GM19238 (cell line): ENCODE results near the gene SPRY4.
"Not testable (repeated sequence)": the region's sequence is repeated elsewhere in the genome, so short reads cannot be mapped to it uniquely, and the experiment has no call there.

Experiments used
- DNase-seq: peaks from one replicate; pipeline ENCODE4 v3.0.0; 2011; ENCODE audit warnings: low spot score; ENCODE audit not compliant: insufficient read length

SPRY4 gene

DNA sequence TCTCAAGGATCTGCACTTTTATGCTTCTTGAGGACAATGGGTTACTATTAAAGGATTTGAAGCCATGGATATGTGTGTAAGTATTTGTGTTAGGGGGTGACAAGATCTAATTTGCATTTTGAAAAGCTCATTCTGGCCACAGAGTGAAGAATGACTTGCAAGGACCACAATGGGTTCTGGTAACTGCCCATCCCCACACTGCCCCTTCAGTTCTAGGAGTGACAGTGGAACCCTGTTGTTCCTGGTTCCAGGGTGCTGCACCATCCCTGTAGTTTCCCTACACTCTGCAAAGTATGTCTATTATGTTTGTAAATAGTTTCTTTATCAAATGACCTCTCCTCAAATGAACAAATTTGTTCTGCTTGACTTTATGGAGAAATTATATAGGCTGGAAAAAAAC, 9.7 kb upstream of the SPRY4 start:
- no peak for DNase-seq

DNA sequence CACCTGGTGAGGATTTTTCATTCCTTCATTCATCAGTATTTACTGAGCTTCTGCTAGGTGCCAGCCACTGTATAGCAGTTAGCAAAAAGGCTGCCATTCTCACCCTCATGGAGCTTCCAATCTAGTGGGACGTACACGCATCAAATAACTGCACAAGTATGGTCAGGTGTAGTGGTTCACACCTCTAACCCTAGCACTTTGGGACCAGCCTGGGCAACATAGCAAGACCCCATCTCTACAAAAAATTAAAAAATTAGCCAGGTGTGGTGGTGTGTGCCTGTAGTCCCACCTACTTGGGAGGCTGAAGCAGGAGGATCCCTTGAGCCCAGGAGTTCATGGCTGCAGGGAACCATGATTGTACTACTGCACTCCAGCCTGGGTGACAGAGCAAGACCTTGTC, 8.9 kb upstream of the SPRY4 start:
- DNase-seq, result not testable (repeated sequence)

DNA sequence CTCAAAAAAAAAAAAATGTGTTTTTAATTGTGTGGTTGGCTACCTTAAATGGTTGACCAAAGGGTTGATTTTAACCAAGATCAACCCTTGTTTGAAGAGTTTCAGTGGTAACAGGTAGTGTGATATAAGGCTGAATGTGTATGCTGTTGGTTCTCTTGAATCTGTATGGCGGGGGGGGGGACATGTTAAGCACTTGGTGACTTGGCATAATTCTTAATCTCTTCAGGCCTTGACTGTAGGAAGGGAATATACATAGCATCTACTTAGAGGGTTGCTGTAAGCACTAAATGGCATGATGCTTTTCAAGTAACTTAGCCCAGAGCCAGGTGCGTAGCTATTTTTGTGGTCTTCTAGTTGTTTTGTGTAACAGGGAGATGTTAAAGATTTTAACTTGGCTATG, 5.6 kb upstream of the SPRY4 start:
- DNase-seq, result no peak

DNA sequence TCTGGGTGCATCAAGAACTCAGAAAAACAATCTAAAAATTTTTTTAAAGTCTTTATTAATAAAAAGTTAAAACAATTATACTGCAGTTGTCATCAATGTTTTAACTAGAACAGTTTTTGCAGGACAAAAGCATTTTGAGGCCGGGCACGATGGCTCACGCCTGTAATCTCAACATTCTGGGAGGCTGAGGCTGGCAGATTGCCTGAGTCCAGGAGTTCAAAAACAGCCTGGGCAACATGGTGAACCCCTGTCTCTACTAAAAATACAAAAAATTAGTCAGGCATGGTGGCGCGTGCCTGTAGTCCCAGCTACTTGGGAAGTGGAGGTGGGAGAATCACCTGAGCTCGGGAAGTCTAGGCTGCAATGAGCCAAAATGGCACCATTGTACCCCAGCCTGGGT, 5.2 kb upstream of the SPRY4 start:
- DNase-seq, result no peak

DNA sequence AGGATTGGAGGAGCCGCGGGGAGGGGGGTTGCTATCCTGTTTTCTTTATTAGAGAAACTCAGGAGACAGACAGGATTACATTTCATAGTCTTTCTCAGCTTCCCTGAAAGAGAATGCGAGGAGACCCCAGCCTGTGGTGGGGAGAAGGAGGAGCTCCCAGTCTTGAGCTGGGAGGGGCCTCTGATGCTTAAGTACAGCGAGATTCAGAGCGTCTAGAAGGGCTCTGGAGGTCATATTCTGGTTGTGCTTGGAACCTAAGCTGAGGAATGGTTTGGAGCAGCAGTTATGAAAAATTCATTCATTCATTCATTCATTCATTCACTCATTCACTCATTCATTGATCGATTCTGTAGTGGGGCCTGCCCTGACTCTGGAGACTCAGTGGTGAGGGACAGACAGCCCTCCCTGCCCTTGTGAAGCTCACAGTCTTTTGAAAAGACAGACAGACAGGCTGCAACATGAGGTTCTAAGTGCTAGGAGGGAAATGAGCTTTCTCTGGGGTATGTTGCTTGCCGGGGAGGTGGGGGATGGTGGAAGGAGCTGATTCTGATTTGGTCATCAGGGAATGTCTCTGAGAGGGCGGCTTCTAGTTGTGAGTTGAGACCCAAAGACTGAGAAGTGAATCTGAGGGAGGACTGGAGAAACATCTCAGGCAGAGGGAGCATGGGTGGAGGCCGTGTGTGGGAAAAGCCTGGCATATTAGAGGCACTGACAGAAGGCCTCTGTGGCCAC, 2.5 kb upstream of the SPRY4 start:
- no peak for DNase-seq

GRCh38 chr5:142326480-142326938, 1.7 kb upstream of the SPRY4 start:
- DNase-seq, result no peak

- no peak for DNase-seq
Observed at GRCh38 chr5:142325725-142326479, 1.1 kb upstream of the SPRY4 start.

GRCh38 chr5:142324136-142324870, 518 bp downstream of the SPRY4 start:
- no peak for DNase-seq

DNA sequence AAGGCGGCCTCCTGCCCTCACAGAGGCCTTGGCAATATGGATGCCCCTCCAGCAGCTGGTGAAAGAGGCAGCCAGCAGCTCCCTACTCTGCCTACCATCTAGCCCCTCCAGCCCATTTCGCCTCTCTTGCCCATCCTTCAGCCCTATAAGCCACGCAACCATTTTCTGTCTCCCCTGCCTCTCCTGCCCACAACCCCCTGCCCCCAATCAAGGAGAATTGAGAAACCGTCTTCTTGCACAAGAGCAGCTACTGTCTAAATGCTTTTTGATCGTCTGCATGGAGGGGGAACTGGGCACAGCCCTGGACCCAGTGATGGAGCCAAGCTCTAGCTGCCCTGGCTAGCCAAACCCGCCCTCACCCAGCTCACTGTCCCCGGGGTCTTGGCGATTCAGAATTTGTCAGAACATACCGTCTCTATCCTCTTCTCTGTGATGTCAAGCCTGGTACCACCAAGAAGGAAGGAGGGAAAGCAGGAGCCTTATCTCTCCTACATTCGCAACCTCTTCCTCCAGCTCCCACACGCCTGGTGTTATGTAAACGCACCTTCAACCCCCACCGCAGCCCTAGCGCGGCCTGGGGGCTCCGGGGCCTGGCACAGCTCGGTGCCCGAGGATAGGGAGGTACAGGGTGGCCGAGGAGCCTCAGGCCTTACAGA, 1.2 kb downstream of the SPRY4 start:
- no peak for DNase-seq

DNA sequence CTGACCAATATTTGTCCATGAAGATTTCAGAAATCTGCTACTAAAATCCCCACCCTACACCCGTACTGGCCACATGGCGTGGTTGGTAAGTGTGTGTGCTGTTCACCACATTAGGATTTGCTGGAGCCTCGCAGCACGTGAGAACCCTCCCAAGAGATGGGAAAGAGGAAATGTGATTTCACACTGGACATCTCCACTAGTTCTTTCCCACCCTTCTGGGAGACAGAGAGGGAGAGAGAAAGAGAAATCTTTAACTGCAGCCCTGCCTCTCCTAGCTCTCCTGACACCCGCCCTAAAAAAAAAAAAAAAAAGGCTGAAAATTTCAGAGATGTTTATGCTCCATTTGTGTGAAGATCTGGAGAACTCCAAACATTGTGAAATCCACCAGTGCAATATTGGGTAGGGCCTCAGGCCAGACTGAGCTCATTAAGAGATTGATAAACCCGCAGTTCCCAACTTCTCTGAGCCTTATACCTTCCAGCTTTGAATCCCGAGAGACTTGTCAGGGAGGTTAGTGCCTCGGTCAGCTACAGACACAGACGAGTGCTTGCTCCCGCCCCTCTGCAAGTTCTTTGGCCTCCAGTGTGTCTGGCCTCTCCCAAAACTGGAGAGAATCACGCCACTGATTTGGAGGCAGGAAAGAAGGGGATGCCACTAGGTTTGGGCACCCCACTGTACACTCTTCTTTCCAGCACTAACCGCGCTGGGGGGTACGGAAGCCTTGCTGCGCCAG, 1.9 kb downstream of the SPRY4 start:
- DNase-seq, result no peak

GRCh38 chr5:142322403-142322746, 2.4 kb downstream of the SPRY4 start:
- DNase-seq, result no peak

DNA sequence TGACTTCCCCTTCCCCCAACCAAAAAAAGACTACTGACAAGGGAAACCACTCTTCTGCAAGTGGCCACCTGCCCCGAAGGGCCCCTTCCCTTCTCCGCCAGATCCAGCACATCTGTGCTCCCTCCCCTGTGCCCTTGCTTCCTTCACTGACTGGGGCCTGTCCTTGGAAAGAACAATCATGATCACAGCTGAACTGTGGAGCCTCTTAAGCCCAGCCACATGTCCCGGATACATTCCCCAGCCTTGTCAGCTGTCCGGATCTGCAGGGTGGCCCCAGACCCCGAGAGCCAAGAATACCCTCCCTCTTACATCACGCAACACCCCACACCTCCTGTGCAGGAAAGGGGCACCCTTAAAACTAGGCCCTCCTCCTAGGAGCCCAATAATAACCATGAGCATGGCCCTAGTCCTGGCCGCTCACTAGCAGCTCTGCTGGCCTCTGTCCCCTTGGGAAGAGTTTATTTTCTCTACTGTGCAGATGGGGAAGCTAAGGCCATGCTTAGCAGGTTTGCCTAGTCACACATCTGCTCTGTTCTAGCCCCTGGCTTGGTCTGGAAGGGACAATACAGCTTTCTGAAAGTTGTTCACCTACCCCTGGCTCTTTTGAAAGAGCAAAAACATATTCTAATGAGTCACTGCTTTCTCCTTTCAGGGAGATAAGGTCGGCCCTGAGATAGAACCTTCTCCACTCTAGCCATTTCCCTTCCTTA, 3.8 kb downstream of the SPRY4 start:
- DNase-seq, result no peak

- DNase-seq, result no peak
Observed at GRCh38 chr5:142320430-142320738, 4.4 kb downstream of the SPRY4 start.

DNA sequence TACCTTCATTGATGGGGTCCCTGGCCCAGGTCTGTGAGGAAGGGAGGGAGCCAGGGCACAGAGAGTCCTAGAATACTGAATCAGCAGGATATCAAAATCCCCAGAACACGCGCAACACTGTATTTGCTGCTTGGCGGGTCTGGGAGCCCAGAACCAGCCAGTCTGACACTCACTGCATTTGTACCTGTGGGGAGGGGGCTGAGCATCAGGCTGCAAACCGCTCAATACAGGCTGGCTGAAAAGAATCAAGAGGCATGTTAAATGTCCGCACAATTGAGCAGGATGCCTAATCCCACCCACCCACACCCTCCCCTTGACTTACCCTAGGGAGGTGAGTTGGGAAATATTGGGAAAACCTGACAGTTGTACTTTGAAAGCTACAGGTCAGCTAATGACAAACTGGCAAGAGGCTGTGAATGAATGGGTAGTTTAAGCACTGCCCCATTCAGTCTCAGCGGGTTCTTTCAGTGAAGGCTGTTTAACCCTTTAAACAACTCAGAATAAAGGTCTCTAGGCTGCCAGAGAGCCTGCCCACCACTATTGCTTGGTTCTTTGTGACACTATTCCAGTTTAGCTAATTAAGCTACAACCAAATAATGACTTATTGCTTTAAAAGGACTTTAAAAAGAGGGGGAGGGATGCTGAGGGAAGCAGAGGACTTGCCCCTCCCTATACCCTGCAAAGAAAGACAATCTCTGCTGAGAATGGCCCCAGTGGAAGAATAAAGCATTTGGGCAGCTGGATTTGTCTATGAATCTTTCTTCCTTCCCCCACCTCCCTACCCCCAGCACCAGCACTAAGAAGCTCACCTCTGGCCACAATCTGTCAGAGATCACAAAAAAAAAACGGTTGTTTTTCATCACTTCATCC, 5.0 kb downstream of the SPRY4 start:
- DNase-seq, result no peak

DNA sequence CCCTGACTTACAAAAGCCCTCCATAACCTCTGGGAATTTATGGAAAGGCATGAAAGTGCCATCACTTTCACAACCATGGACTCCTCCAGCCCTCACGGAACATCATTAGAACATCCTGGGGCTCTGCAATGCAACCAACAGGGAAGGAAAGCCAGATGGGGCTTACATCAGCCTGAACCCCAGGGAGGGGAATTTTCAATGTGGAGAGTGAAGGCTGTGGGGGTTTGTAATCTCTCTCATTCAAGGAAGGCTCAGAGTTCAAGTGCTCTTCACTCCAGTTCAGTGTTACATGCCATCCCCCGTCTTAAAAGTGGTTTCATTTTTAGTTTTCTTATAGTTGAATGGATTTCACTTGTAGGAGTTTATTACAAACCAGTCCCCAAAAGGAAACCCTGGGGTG, 5.7 kb downstream of the SPRY4 start:
- DNase-seq, result no peak

DNA sequence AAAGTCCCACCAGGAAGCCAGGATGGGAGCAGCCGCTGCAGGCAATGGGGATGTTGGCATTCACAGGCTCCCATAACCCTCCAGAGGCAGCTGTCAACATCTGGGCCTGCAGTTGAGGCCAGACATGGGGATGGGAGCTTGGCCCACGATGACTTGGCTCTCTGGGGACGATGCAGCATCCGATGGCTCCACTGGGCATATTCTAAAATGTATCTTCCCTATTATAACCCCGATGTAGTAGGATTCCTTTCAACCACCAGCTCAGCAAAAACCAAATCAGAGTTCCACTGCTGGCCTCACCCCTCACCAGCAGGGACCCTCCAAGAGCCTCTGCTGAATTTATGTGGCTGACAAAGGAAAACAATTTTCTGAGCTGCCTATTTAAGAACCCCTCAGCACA, 7.1 kb downstream of the SPRY4 start:
- no peak for DNase-seq

- no peak for DNase-seq
Observed at GRCh38 chr5:142317173-142317572, 7.6 kb downstream of the SPRY4 start.

DNA sequence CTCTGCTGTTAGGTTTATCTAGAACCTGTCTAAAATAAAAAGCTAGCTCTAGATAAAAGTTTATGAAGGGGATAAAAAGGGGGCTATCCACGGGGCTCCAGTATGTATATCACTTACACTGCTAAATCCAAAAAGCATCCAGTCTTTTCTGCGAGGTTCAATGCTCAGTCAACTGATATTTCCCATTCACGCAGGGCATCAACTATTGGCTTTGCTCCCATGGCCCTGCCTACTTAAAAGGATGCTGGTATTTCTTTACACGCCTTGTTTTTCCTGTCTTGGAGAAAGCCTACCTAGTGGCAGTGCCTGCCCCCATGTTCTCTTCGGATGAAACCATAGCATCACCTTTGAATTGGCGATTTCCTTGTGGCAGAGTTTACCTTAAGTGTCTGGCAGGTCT, 8.1 kb downstream of the SPRY4 start:
- DNase-seq, result no peak

- DNase-seq, result peak; percentile 35
Observed at GRCh38 chr5:142316051-142316450, 8.8 kb downstream of the SPRY4 start.
